AG10803 (cell line): ENCODE results near the gene AFF3.

Experiments
- DNase-seq: peaks from one replicate; pipeline ENCODE4 v3.0.0; 2010; ENCODE audit warnings: low read depth
- H3K4me3 ChIP-seq: 2 replicates; pipeline ENCODE4 v1.5.1; 2011; ENCODE audit warnings: mild to moderate bottlenecking, low read length, control low read depth
- TF ChIP-seq, protein P1 (sequence below): conservative IDR thresholded peaks from 2 replicates; pipeline ENCODE4 v1.5.1; 2011; ENCODE audit warnings: mild to moderate bottlenecking, low read length, control low read depth, inconsistent platforms

AFF3 gene

DNA sequence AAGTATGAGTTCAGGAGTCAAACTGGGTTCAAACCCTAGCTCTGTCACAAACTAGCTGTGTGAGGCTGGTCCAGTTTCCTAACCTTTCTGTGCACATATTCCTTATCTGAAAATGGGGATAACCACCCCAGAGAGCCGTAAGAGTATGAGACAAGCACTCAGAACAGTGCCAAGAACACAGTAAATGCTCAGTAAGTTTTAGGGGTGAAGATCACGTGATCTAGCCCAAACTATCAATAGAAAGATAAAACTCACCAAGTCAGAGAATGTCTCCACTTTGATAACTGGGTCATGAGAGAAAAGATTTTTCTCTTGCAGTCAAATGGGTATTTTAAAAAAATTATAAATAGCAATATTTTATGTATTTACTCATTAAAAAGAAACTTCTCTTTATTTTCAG is 433.2 kb downstream of the AFF3 start:
- no peak overlapping the region for H3K4me3 ChIP-seq
- no peak for DNase-seq

DNA sequence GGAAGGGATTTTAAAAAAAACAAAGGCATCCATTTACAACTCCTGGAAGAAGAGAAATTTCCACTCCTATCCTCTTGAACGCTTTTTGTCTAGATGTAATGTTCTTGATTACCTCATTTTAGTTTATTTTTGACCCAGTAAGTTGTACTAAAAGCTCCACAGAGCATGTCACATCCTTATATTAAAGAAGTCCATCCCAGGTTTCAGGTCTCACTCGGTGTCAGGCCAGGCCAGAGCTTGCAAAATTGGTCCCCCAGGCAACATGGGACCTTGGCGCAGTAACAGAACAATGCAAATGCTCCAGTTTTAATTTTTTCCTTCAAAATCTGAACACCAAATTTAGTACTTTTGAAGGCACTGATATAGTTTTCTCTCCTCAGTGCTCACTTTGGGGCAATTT is 434.2 kb downstream of the AFF3 start:
- TF ChIP-seq, protein P1, sequence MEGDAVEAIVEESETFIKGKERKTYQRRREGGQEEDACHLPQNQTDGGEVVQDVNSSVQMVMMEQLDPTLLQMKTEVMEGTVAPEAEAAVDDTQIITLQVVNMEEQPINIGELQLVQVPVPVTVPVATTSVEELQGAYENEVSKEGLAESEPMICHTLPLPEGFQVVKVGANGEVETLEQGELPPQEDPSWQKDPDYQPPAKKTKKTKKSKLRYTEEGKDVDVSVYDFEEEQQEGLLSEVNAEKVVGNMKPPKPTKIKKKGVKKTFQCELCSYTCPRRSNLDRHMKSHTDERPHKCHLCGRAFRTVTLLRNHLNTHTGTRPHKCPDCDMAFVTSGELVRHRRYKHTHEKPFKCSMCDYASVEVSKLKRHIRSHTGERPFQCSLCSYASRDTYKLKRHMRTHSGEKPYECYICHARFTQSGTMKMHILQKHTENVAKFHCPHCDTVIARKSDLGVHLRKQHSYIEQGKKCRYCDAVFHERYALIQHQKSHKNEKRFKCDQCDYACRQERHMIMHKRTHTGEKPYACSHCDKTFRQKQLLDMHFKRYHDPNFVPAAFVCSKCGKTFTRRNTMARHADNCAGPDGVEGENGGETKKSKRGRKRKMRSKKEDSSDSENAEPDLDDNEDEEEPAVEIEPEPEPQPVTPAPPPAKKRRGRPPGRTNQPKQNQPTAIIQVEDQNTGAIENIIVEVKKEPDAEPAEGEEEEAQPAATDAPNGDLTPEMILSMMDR = no peak
- DNase-seq = no peak
- H3K4me3 ChIP-seq = no peak overlapping the region

More for the DNA sequence above, 433.2 kb downstream of the AFF3 start:
- TF ChIP-seq, protein P1 = no peak

DNA sequence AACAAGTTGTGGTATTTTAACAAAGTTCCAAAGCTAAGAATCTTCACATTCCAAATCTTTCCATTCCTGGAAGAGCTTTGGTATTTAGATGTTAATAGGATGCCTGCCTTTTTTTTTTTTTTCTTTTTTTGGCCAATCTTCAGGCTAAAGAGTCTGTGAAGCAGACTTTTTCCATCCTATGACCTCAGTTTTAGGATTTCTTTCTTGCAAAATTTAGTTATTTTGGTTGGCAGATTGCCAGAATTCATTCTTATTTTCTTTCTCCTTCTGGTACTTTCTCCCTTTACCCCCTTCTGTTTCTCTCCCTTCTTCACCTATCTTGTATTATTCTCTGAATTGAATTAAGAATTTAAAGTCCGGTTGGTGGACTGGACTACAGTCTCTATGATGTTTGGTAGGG is 434.8 kb downstream of the AFF3 start:
- TF ChIP-seq, protein P1 = no peak
- DNase-seq = peak; percentile 89
- peak overlapping the region; percentile 48; the same call in 1 of the 2 replicates for H3K4me3 ChIP-seq

DNA sequence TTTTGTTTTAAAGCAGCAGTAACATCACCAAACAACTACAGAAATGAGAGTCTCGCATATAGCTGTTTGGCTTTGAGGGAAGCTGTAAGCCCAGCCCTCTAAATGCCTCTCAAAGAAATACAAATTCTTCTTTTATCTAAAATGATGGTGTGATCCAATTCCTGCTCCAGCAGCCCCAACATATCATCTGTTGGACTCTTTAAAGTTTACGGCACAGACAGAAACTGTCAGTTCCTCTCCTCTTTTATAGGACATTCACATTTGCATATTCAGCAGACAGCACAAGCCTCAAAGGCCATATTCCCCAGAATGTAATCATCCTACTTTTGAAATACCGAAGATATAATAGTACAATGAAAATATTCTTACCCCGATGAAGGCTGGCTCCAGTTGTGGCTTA is 435.7 kb downstream of the AFF3 start:
- TF ChIP-seq, protein P1 = no peak
- peak overlapping the region; percentile 48 for H3K4me3 ChIP-seq
- no peak for DNase-seq

DNA sequence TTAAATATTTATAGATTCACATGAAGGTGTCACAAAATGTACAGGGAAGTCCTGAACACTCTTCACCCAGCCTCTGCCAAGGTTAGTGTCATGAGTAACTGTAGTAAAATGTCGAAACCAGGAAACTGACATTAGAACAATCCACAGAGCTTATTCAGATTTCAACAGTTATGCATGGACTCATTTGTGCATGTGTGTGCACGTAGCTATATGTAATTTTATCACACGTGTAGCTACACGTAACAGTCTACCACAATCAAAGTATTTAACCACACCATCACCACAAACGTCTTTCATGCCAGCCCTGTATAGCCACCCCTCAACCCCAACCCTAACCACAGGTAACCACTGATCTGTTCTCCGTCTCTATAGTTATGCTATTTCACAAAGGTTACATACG is 440.9 kb downstream of the AFF3 start:
- TF ChIP-seq, protein P1 = no peak
- H3K4me3 ChIP-seq = no peak overlapping the region
- peak; percentile 34 for DNase-seq

DNA sequence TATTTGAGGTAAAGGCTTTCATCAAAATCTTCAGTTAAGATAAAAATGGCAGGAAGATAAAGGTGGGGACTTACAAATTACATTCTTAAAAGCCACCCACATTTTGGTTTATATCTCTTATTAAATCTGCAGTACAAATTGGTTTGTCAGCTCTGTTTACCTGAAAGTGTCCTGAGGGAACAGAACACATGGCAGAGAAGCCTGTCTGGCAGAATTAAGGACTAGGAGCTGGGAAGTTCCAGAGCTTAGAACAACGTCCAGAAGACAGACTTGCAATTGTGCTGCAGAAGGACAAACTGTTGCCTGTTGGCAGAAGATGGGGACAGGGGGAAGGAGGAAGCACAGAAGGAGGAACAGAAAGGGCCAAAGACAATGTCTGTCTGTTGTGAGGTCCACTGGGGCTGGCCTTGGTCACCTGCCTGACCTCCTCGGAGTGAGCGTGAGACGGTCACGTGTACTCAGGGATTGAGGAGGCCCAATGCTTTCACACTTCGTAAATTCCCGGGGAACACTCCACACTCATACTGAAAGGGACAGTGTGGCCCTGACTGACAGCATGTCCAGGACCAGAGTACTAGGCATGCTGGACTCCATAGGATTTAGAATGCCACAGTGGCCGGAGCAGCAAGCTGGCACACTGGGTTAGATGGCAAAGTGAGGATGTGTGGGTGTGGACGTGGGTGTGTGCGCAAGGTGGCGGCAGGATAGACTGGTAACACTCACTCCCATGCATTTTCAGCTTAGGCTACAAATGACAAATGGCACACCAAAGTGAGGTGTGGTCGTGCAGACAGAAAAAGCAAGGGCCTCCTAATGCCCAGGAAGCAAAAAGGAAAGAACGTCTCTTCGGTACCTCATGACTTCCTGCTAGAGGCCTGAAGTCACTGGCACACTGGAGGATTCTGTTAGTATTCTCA is 441.6 kb downstream of the AFF3 start:
- TF ChIP-seq, protein P1 = no peak
- no peak for DNase-seq
- no peak overlapping the region for H3K4me3 ChIP-seq

DNA sequence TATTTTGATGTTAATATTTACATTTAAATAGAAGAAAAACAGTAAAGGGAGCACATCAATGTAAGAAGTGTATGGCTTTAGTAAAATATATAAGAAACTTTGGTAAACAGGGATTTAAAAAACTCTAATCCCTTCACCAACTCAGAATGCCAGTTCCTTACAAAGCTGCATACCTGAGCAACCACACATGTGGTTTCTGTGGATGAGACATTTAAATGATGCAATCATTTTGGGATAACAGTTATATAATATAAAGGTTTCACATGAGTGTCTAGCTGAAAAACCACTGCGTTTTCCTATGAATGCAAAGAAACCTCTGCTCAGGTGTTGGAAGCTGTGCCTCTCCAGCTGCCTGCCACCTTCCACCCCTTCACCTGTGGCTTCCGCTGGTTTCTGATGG is 443.5 kb downstream of the AFF3 start:
- TF ChIP-seq, protein P1 = no peak
- DNase-seq = peak; percentile 81
- H3K4me3 ChIP-seq = no peak overlapping the region
